Stimulated activated CD4-positive, alpha-beta T cell treated with anti-CD3 and anti-CD28 coated beads, Interleukin-2, amount 100 ng/mL, for 24 hours (primary cell): ENCODE data around the gene EVPLL.
"Not testable (repeated sequence)": the region's sequence is repeated elsewhere in the genome, so short reads cannot be mapped to it uniquely, and the experiment has no call there.

Experiments
- DNase-seq, 2 donors: peaks; one replicate each; pipeline ENCODE4 v3.0.0-alpha.2; 2020

The EVPLL gene

DNA sequence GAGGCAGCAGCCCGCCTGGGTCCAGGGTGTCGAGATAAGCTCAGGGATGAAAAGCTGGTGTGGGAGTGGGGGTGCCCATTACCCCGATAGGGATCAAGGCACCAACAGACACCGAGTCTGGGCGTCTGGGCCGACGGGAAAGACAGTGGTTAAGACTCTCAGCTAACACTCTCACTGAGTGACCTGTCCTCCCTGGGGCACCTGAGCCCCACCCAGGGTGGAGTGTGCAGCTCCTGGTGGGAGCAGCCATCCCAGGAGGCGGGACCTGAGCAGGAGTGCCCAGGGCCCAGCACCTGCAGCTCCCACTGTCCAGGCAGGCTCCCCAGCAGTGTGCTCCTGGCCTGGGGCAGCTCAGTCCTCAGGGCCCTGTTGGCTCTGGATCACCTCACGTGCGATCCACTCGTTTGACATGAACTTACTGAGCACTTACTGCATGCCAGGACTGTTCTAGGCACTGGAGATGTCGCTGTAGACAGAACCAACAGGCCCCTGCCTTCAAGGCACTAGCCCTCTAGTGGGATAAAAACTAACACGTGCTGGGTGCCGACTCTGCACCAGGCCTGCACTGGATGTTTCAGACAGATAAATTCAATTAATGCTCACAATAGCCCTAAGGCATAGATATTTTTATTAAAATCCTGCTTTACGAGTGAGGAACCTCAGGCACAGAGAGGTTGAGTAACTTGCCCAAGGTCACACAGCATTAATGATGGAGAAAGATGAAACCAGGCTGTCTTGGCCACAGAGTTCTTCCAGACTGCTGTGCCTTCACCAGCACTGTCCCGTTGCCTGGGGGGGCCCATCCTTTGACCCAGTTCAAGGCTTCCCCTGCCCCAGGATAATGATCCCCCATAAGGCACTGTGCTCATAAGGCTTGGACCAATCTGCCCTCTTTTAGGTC, 1.9 kb downstream of the EVPLL start:
- no peak for DNase-seq

DNA sequence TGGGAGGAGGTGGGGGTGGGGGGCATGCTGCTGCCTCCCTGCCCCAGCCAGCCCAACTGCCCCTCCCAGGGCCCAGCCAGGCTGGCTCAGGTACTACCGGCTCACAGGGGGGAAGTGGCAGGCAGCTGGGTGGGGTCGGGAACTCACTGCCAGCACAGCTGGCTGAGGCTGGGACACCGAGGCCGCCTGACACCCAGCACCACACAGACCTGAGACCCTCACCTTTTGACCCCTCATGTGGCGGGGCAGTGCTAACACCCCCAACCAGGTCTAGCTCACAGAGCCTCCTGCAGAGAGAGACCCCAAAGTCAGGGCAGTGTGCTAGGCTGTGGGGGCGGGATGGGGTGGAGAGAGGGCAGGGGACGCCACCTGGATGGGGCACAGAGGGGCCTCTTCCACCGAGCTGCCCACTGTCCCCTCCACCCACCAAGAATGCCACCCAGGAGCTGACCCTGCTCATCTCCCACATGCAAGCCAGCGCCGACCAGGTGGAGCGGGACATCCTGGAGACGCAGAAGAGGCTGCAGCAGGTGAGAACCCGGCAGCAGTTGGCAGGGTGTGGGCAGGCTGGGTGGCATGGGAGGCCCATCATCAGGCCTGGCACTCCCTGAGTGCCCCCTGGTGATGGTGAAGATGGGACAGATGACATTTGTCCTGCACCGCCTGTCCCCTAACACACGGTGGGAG, 3.0 kb downstream of the EVPLL start:
- no peak for DNase-seq

DNA sequence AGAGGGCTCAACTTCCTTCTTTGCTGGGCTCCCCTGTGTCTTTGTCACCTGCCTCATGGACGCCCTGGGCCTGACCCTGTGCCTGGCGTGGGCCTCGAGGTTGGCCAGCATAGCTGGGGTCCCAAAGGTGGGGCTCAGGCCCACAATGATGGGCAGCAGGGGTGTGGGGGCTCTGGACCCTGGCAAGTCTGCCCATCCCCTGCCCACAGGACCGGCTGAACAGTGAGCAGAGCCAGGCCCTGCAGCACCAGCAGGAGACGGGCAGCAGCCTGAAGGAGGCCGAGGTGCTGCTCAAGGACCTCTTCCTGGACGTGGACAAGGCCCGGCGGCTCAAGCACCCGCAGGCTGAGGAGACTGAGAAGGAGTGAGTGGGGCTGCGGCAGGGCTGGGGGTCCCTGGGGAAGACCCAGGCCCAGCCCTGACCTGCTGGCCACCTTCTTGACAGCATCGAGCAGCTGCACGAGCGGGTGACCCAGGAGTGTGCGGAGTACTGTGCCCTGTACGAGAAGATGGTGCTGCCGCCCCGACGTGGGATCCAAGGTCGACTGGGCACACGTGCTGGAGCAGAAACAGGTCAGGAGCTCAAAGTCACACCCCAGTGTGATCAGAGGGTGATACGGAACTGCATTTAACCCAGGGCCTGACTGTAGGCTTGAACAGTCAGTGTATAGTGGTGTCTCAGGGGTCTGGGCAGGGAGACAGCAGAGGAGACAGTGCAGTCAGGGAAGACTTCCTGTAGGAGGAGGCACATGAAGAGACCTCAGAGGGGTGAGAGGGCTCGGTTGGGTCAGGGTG, 3.8 kb downstream of the EVPLL start:
- DNase-seq: no peak

DNA sequence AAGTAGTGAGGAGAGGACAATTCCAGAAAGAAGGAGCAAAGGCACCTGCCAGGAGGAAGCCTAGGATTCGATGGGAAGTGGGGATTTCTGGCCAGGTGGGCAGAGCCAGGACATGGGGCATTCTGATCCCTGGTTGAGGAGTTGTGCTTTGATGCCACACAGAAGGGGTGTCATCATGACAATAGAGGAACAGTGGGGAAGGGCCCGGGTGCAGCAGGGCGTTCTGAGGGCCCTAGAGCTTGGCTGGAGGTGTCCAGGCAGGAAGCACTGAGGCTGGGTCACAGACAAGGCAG, 4.3 kb downstream of the EVPLL start:
- no peak for DNase-seq

DNA sequence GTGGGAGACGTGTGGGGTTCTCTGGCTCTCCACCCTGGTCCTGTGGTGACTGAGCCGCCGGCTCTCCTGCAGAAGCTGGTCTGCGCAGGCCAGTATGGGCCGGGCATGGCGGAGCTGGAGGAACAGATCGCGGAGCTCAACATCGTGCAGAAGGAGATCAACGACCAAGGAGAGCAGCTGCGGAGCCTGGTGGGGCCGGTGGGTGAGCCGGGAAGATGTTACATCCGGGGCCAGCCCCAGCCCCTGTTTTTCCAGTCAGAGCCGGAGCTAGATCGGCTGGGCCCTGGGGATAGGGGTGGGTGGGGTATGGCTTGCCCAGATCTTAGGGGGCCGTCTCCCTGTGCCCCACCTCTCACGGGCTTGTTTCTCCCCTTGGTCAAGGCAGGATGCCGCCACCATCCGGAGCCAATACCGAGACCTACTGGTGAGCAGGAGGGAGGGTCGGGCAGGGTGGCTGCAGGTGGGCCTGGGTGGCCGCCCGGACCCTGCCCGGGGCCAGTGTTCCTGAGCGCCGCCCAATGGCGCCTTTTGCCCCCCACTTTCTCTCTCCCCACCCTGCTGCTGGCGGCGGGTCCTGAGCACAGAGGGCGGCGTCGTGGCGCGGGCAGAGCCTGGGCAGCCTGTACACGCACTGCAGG, 5.0 kb downstream of the EVPLL start:
- no peak for DNase-seq

DNA sequence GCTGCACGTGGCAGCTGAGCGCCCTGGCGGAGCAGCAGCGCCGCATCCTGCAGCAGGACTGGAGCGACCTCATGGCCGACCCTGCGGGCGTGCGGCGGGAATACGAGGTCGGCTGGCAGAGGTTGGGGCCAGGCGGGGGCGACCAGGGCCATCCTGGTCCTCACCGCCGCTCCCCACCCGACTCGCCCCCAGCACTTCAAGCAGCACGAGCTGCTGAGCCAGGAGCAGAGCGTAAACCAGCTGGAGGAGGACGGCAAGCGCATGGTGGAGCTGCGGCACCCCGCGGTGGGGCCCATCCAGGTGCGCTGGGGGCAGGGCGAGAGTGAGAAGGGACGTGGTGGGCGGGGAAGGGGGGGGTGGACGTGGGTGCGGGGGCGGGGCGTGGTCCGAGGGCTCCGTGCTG, 5.5 kb downstream of the EVPLL start:
- DNase-seq: peak in 1 of 2 donors; percentile 25

DNA sequence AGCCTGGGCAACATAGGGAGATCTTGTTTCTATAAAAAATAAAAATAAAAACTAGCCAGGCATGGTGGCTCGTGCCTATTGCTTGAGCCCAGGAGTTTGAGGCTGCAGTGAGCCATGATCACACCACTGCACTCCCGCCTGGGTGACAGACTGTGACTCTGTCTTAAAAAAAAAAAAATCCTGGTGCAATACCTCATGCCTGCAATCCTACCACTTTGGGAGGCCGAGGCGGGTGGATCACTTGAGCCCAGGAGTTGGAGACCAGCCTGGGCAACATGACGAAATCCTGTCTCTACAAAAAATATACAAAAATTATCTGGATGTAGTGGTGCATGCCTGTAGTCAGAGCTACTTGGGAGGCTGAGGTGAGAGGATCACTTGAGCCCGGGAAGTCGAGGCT, 6.7 kb downstream of the EVPLL start:
- not testable (repeated sequence) for DNase-seq

DNA sequence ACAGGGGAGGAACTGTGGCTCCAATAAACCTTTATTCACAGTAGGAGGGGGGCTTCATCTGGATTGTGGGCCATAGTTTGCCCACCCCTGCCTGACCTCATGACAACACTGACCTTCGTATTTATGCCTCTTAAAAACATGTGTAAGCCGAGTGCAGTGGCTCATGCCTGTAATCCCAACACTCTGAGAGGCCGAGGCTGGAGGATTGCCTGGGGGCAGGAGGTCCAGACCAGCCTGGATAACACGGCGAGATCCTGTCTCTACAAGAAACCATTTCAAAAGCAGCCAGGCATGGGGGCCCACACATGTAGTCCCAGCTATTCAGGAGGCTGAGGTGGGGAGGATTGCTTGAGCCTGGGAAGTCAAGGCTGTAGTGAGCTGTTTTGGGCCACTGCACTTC, 10.0 kb downstream of the EVPLL start:
- DNase-seq: not testable (repeated sequence)

DNA sequence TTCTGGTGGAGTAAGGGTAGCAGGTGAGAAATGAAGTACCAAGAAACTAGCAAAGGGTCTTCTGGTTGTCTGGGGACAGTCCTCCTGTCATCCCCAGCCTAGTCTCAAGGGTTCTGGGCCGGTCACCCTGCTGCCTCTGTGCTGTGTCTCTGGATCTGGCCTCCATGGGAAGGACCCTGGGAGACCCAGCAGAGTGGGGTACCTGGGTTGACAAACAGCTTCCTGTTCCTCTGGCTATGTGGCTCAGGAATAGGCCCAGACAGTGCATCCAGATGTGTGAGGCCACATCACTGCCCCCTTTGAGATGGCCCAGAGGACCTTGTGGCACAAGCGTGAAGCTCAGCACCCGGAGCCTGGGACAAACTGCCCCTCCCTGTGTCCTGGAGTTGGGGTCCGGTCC, 10.7 kb downstream of the EVPLL start:
- DNase-seq: not testable (repeated sequence)

DNA sequence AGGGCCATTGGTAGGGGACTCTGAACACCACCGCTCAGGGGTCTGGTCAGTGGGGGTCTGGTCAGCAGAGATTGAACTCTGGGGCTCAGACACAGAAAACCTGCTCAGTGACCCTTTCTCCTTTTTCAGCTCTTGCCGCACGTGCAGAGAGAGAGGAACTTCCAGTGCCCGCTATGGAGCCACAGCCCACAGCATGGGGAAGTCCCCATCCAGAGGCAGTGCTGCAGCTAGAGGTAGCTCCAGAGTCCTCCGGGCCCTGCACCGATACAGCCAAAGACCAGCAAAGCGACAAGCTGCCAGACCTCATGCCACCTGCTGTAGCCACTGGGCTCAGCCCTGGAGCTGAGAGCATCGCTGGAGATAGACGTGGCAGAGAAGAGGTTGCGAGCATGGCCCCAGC, 11.2 kb downstream of the EVPLL start:
- not testable (repeated sequence) for DNase-seq

DNA sequence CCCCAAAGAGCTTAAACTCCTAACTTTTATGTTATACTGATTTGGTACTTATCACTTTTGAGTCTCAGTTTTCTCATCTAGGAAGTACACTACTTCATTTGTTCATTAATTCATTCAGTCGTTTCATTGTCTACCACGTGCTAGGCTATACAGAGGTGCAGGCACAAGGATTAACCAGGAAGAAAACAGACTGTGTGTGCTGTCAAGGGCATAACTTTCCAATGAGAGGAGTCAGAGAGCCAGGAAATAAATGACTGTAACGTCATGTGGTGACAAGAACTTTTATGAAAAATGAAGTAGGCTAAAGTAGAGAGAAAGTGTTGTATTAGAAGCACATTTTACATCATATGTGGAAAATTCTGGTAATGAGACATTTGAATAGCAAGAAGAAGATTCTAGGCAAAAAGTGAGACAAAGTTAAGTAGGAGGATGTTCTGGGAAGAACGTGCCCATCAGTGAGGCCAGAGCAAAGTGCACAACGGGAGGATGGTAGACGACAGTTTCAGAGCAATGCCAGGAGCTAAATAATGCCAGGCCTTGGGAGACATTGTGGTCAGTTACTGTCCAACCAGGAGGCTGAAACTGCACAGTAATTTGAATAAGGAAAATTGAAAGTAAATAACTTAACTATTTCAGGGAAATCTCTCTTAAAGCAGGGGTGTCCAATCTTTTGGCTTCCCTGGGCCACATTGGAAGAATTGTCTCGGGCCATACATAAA, 24.5 kb downstream of the EVPLL start:
- DNase-seq: not testable (repeated sequence)

DNA sequence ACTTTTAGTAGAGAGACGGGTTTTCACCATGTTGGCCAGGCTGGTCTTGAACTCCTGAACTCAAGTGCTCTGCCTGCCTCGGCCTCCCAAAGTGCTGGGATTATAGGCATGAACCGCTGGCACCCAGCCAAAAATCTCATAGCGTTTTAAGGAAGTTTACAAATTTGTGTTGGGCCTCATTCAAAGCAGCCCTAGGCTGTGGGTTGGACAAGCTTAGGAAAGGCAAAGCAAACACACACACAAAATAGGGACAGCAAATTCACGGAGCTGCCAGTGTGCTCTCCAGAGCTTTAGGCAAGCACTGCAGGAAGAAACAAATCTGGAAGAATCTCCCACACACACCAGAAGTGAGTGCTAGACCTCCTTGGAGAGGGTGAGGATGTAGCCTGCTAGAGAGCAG, 25.6 kb downstream of the EVPLL start:
- DNase-seq: not testable (repeated sequence)

DNA sequence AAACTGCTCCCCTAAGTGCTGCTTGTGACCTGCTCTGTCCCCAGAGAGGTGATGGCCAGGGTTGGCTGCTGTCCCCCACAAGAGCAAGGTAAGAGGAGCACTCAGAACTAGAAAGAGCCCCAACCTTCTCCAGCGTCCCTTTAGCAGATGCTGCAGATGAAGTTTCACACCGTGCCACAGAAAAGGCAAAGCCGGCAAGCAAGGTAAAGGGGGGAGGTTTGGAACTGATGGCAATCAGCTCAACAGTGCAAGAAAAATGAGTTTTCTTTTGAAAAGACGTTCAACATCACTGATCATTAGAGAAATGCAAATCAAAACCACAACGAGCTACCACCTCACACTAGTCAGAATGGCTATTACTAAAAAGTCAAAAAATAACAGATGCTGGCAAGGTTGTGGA, 26.0 kb downstream of the EVPLL start:
- not testable (repeated sequence) for DNase-seq

DNA sequence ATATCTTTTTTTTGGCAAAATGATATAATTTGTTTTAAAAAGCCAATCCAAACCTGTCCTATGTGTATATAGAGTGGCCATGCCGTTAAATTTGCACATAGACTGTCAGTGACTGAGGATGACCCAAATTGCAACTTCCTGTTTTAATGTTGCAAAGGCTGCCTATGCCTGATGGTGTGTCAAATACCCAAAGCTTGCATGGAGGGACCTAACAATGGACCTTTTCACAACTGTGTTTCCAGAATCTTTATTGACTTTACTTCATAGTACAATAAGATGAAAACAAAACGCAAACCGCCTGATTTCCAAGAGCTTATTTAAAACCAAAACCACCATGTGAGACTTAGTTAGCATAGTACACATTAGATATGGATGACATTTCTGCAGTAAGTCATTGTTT, 31.3 kb downstream of the EVPLL start:
- DNase-seq: not testable (repeated sequence)

DNA sequence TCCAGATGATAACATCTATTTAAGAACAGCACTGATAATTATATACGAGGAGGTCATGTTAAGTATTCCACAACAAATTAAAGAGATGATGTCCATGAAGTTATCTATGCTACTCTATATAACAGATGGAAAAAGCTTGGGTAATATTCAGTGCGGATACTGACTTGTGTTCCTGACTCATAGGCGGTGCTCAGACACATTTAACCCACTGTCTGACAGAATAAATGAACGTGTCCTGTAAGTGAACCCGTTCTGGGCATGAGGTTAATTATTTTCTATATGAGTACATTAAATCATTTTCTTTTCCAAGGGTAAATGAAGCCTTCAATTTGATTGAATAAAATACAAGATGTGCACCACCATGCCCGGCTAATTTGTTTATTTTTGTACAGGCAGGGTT, 31.7 kb downstream of the EVPLL start:
- DNase-seq: not testable (repeated sequence)

DNA sequence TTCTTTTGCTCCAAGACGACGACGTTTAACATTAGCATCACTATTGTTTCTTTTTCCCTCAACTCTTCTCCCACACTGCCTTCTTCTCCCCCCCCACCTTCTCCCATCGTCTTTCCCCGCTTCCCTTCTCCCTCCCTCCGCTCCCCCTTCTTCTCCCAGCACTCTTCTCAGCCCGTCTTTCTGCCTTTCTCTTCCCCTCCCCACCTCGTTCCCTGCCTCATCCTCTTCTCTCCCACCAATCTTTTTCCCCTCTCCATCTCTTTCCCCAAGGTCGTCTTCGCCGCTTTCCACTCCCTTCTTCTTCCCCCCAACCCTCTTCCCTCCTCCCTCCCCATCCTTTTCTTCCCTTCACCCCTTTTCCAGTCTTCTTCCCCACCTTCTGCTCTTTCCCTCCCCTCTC, 33.2 kb downstream of the EVPLL start:
- DNase-seq: not testable (repeated sequence)

DNA sequence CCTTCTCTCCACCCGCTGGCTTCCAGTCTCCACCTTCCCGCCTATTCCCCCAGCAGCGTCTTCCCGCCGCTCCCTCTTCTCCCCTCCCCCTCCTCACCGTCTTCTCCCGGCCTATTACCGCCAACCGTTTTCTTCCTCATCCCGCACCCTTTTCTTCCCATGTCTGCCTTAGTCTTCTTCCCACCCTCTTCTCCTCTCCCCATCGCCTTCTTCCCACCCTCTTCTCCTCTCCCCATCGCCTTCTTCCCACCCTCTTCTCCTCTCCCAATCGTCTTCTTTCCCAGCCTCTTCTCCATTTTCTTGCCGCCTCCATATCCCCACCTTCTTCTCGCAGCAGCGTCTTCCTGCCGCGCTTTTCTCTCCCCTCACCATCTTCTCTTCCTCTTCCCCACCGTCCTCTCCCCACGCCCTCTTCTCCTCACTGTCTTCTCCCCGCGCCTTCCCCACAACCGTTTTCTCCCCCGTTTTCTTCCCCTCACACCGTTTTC, 33.8 kb downstream of the EVPLL start:
- DNase-seq: peak; percentile 24 to 34

DNA sequence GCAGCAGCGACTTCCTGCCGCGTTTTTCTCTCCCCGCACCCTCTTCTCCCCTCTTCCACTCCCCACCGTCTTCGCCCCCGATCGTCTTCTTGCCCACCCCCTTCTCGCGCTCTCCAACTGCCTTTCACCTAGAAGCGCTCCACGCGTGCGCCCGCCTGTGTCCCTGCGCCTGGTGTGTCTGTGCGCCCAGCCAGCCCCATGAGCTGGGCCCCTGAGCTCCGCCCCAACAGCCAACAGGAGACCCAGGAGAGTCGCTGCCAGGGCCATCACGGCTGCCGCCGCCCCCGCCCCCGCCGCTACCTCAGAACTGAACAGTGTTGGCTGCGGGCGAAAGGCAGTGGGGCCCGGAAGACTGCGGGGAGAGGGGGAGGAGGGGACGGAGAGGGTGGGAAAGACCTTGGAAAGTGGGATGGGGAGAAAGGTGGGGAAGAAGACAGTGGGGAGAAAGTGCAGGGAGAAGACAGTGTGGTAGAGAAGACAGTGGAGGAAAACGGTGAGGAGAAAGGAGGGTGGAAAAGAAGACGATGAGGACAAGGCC, 34.5 kb downstream of the EVPLL start:
- DNase-seq: not testable (repeated sequence)

DNA sequence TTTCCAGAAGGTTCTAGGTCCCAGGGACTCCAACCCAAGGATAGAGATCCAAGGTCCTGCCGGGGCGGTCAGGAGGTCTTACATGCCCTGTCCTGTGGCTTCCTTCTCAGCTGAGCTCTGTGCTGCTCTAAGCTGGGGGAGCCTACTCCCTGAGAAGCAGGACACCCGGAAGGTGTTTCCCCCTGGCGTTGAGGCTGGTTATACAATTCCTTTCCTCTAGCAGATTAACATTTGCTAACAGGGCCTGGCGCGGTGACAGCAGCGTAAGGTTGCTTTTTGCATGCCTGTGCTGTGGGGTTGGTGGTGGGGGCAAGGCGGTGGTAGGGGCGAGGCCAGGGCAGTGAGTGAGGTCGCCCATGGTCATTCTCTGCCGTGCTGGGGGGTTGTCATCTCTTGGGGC, 43.9 kb downstream of the EVPLL start:
- DNase-seq: not testable (repeated sequence)

DNA sequence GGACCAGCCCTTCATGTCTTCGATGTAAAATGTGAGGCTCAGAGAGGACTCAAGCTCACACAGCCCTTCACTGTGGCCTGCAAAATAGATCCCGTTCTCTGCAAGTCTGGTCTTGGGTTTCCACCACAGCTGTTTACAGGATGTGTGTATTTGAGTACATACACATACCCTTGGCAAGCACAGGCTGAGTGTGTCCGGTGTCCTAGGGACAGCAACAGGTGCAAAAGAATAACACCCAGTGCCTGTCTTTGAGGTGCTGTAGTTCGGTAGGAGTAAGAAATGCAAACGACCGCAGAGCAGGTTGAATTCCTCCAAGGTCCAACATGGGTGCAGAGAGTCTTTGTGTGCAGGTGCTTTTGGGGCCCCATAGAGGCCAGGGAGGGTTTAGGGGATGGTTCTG, 44.9 kb downstream of the EVPLL start:
- not testable (repeated sequence) for DNase-seq

DNA sequence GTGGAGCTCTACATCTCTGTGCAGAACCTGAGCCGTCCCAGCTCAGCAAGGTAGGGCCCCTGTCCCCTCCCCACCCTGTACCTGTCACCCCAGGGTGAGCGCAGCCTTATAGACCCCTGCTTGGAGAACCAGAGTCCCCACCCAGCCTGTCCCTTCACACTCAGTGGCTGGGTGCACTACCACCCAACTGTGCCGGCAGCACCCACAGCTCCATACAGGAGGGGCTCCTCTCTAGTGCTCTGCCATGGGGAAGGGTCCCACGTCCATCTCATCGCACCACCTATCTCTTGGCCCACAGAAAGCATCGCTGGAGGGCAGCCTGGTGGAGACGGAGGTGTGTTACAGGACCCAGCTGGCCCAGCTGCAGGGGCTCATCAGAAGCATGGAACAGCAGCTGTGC, 45.4 kb downstream of the EVPLL start:
- not testable (repeated sequence) for DNase-seq

DNA sequence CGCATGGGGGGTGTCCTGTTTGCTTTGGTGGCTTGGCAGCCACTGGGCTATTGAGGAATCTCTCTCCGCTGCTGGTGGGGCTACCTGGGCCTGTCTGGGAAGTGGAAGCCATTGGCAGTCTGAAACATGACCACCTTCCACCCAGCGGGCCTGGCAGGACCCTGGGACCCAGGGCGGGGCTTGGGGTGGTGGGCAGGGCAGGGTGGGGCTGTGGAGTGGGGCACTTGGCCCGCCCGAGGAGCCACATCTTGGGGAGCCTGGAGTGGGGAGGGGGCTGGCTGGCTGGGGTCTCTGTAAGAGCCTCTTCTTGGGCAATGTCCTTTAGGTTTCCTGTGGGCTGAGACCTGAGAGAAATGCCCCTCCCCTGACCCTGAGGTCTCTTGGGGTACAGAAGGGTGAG, 48.0 kb downstream of the EVPLL start:
- DNase-seq: not testable (repeated sequence)
